HEK293T (cell line): Measurements from ENCODE around the gene ANK3.

ENCODE experiments used
- ARNT ChIP-seq: fragments of 450-650 bp; IDR thresholded peaks from 2 replicates; pipeline ENCODE4 v1.6.1; 2017; ENCODE audit warnings: mild to moderate bottlenecking
- BHLHE40 ChIP-seq: fragments of 450-650 bp; IDR thresholded peaks from 2 replicates; pipeline ENCODE4 v1.6.1; 2016; ENCODE audit warnings: mild to moderate bottlenecking, moderate library complexity, borderline replicate concordance
- ELF4 ChIP-seq: fragments of 450-650 bp; IDR thresholded peaks from 2 replicates; pipeline ENCODE4 v1.6.1; 2017; ENCODE audit warnings: antibody characterized with exemption
- FOXA1 ChIP-seq: fragments of 450-650 bp; IDR thresholded peaks from 2 replicates; pipeline ENCODE4 v1.6.1; 2016; ENCODE audit warnings: mild to moderate bottlenecking
- FOXM1 ChIP-seq: fragments of 450-650 bp; IDR thresholded peaks from 2 replicates; pipeline ENCODE4 v1.6.1; 2017; ENCODE audit warnings: mild to moderate bottlenecking, borderline replicate concordance
- HDGF ChIP-seq: fragments of 450-650 bp; IDR thresholded peaks from 2 replicates; pipeline ENCODE4 v1.6.1; 2017; ENCODE audit warnings: antibody characterized with exemption, borderline replicate concordance
- L3MBTL2 ChIP-seq: fragments of 450-650 bp; conservative IDR thresholded peaks from 2 replicates; pipeline ENCODE4 v1.6.1; 2016; ENCODE audit warnings: mild to moderate bottlenecking
- NFRKB ChIP-seq: fragments of 450-650 bp; IDR thresholded peaks from 2 replicates; pipeline ENCODE4 v1.6.1; 2016; ENCODE audit warnings: mild to moderate bottlenecking, moderate library complexity
- SP1 ChIP-seq: fragments of 450-650 bp; IDR thresholded peaks from 2 replicates; pipeline ENCODE4 v1.6.1; 2017
- SUZ12 ChIP-seq: fragments of 450-650 bp; IDR thresholded peaks from 2 replicates; pipeline ENCODE4 v1.6.1; 2016; ENCODE audit warnings: mild to moderate bottlenecking
- TARDBP ChIP-seq: fragments of 450-650 bp; IDR thresholded peaks from 2 replicates; pipeline ENCODE4 v1.6.1; 2016
- ZNF384 ChIP-seq: fragments of 450-650 bp; IDR thresholded peaks from 2 replicates; pipeline ENCODE4 v1.6.1; 2016
- TF ChIP-seq, protein P1 (sequence below): fragments of 450-650 bp; IDR thresholded peaks from 2 replicates; pipeline ENCODE4 v1.6.1; 2016

DNA sequence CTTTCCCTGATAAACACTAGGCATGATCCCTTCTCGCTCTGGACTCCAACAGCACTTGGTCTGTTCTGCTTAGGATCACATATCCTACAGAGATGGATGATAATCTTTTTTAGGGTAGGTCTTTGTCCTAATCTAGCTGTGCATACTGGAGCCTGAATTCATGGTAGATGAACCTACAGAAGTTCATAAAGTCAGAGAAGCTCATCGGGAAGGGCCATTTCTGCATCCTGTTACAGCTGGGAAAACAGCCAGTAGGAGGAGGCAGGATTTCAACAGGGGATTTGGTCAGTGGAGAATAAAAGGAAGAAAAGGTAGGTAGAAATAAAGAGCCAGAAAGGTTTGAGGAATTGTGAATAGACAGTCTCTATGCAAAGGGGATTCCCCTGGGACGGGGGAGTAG, 101.4 kb downstream of the ANK3 start:
- no peak for TF ChIP-seq SUZ12
- TF ChIP-seq ELF4: no peak
- TF ChIP-seq SP1: no peak
- TF ChIP-seq FOXM1: no peak
- no peak for TF ChIP-seq ZNF384
- no peak for TF ChIP-seq ARNT
- TF ChIP-seq BHLHE40: no peak
- TF ChIP-seq, protein P1, sequence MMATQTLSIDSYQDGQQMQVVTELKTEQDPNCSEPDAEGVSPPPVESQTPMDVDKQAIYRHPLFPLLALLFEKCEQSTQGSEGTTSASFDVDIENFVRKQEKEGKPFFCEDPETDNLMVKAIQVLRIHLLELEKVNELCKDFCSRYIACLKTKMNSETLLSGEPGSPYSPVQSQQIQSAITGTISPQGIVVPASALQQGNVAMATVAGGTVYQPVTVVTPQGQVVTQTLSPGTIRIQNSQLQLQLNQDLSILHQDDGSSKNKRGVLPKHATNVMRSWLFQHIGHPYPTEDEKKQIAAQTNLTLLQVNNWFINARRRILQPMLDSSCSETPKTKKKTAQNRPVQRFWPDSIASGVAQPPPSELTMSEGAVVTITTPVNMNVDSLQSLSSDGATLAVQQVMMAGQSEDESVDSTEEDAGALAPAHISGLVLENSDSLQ: no peak
- no peak for TF ChIP-seq L3MBTL2
- TF ChIP-seq TARDBP: no peak
- TF ChIP-seq NFRKB: no peak
- TF ChIP-seq HDGF: no peak
- TF ChIP-seq FOXA1: no peak
